ENCODE measurements around the gene IPO5.

Gene IPO5

DNA sequence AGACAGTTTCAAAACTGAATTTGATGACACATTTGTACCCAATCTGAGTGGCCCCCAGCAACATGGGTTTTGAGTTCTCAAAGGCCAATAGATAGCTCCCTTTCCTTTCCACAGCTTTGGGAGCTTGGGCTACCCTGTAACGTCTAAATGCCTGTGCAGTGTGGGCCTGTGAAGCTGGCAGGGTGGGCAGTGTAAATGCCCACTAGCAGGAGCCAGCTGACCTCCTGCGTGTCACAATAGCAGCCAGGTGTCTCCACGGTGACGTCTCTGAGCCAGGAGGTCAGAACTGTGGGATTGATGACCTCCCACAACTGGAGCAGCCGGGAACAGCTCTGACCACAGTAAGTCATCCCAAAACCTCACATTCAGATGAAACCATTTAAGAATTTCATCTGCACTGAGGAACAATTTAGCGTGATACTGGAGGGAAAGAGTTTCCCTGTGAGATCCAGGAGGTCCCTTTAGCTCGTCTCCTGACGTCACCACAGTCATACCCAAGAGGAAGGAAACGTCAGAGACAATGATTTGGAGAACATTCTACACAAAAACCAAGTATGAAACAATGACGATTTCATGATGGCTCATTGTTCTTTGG is at the start of gene IPO5:
Gene IPO5 (plus strand): TSS at position 300 of the 595 bp plus-strand sequence. CDS start 23,022 bp downstream, outside the sequence.
- no peaks in the 10 kb centered on the region for H3K9me3 Mint-ChIP-seq (ENCODE audit: low read depth)
- H3K27me3 Mint-ChIP-seq, result peaks cover 2% of the 10 kb centered on the region
- H3K27ac Mint-ChIP-seq, result no peak within 1 kb of the TSS
- no peak within 1 kb of the TSS for H3K4me3 Mint-ChIP-seq
- H3K36me3 Mint-ChIP-seq, result peaks cover 2% of the 10 kb centered on the region
- no peaks in the 10 kb centered on the region for H3K4me1 Mint-ChIP-seq (ENCODE audit: low read depth)

- H3K4me3 Mint-ChIP-seq, result no peak overlapping the region
- H3K27me3 Mint-ChIP-seq, result peaks cover 22% of the 10 kb centered on the region
- no peaks in the 10 kb centered on the region for H3K4me1 Mint-ChIP-seq (ENCODE audit: low read depth)
- H3K9me3 Mint-ChIP-seq (ENCODE audit: low read depth), result no peaks in the 10 kb centered on the region
- H3K27ac Mint-ChIP-seq, result no peak overlapping the region
- H3K36me3 Mint-ChIP-seq, result no peaks in the 10 kb centered on the region
Observed at GRCh38 chr13:97904059-97904458, 49.4 kb upstream of the IPO5 start.

- no peak overlapping the region for H3K27ac Mint-ChIP-seq
- no peaks in the 10 kb centered on the region for H3K9me3 Mint-ChIP-seq (ENCODE audit: low read depth)
- no peaks in the 10 kb centered on the region for H3K36me3 Mint-ChIP-seq
- H3K4me3 Mint-ChIP-seq, result no peak overlapping the region
- H3K27me3 Mint-ChIP-seq, result peaks cover 15% of the 10 kb centered on the region
- H3K4me1 Mint-ChIP-seq (ENCODE audit: low read depth), result no peaks in the 10 kb centered on the region
Observed at GRCh38 chr13:97905517-97905916, 48.0 kb upstream of the IPO5 start.

- Mint-ChIP-seq H3K4me3 (no peak overlapping the region), H3K27me3 (peaks cover 12% of the 10 kb centered on the region), H3K27ac (no peak overlapping the region), H3K4me1 (ENCODE audit: low read depth) (no peaks in the 10 kb centered on the region), H3K9me3 (ENCODE audit: low read depth) (peaks cover 10% of the 10 kb centered on the region), H3K36me3 (peaks cover 5% of the 10 kb centered on the region)
Observed at GRCh38 chr13:97911311-97912138, 42.0 kb upstream of the IPO5 start.

DNA sequence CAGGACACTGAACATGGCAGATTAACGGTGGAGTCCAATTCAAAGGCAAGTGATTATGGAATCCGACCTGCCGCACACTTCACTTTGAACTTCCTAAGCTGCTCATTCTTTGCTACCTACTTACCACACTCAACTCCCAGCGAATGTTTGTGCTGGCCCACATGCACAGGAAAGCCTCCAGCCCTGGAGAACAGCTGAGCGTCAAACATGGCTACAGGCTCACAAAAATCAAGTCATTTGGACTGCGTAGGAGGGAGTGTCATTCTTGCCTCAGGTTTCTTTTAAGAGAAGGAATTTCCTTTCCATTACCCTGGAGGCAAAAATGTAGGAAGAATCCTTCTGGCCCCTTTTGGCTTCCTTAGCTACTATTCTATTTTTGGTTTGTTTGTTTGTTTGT is 41.3 kb upstream of the IPO5 start:
- Mint-ChIP-seq H3K4me1 (ENCODE audit: low read depth) (no peaks in the 10 kb centered on the region), H3K36me3 (peaks cover 5% of the 10 kb centered on the region), H3K4me3 (no peak overlapping the region), H3K9me3 (ENCODE audit: low read depth) (peaks cover 10% of the 10 kb centered on the region), H3K27me3 (peaks cover 12% of the 10 kb centered on the region), H3K27ac (no peak overlapping the region)

DNA sequence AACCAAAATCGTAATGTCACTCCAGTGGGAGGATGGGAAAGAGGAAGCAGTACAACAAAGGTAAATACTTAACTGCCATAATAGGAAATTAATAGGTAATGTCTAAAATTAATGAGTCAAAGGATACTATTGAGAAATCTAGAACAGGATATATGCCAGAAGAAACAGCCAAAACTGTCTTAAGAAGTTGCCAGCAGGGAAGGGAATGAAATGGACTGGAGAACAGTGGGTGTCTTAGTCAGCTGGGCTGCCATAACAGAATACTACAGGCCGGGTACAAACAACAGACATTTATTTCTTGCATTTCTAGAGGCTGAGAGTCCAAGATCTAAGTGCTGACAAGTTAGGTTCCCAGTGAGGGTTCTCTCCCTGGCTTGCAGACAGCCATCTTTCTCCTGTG is 40.3 kb upstream of the IPO5 start:
- Mint-ChIP-seq H3K4me3 (no peak overlapping the region), H3K4me1 (ENCODE audit: low read depth) (no peaks in the 10 kb centered on the region), H3K9me3 (ENCODE audit: low read depth) (peaks cover 10% of the 10 kb centered on the region)

DNA sequence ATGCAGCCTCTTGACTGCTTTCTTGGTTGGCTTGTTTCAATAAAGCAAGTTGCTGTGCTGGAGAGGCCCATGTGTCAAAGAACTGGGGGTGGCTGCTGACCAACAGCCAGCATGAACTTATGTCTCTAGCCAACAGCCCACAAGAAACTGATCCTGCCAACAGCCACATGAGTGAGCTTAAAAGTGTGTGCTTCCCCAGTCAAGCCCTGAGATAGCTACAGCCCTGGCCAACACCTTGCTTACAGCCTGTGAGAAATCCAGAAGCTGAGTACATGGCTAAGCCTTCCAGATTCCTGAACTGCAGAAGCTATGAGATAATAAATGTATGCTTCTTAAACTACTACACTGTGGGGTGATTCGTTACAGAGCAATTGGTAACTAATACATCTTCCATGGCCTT is 38.9 kb upstream of the IPO5 start:
- no peak overlapping the region for H3K27ac Mint-ChIP-seq
- H3K9me3 Mint-ChIP-seq (ENCODE audit: low read depth), result peaks cover 10% of the 10 kb centered on the region
- peaks cover 6% of the 10 kb centered on the region for H3K27me3 Mint-ChIP-seq
- H3K36me3 Mint-ChIP-seq, result peaks cover 5% of the 10 kb centered on the region
- H3K4me3 Mint-ChIP-seq, result no peak overlapping the region
- no peaks in the 10 kb centered on the region for H3K4me1 Mint-ChIP-seq (ENCODE audit: low read depth)

More for the DNA sequence above, 40.3 kb upstream of the IPO5 start:
- peaks cover 5% of the 10 kb centered on the region for H3K36me3 Mint-ChIP-seq
- no peak overlapping the region for H3K27ac Mint-ChIP-seq
- peaks cover 7% of the 10 kb centered on the region for H3K27me3 Mint-ChIP-seq

DNA sequence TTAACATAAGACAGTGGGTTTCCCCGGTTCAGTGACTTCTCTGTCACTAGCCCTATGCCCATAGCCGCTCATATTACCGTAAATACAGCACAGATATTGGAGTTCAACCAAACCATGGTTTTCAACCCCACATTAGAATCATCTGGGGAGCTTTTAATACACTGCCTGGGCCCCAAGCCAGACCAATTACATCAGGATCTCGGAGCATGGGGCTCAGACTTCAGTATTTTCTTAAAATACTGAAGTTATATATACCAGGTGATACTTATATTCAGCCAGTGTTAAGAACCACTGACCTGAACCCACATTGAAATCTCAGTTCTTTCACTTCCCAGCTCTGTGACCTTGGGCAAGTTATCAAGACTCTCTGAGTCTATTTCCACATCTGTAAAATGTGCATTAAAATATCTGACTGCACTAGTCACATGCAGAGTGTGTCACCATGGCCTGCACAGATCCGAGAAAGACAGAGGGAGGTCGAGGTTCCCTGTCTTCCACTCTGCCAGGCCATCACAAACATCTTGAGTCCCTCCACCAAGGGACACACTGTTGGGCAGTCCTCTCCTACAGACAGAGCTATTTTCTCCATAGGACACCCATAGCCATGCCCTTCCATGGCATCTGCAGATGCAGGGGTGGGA is 32.2 kb upstream of the IPO5 start:
- H3K27ac Mint-ChIP-seq, result no peak overlapping the region
- H3K4me1 Mint-ChIP-seq (ENCODE audit: low read depth), result no peaks in the 10 kb centered on the region
- no peak overlapping the region for H3K4me3 Mint-ChIP-seq
- H3K36me3 Mint-ChIP-seq, result peaks cover under 1% of the 10 kb centered on the region
- no peaks in the 10 kb centered on the region for H3K9me3 Mint-ChIP-seq (ENCODE audit: low read depth)
- peaks cover 4% of the 10 kb centered on the region for H3K27me3 Mint-ChIP-seq

DNA sequence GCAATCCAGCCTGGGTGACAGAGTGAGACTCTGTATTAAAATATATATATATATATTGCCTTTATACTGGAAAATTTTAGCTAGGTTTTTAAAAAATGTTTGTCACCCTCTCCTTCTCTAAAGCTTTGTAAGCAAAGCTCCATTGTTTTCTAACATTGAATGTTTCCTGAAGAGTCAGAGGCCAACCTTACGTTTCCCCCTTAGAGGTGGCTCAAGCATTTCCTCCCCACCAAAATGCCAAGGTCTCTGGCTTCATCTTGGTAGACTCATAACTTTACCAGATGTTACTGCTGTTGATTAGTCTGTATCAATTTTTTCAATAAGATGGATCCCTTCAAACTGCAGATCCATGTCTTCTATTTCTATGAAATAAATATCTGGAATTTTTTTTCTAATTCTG is 25.2 kb upstream of the IPO5 start:
- no peaks in the 10 kb centered on the region for H3K4me1 Mint-ChIP-seq (ENCODE audit: low read depth)
- no peak overlapping the region for H3K4me3 Mint-ChIP-seq
- peaks cover 10% of the 10 kb centered on the region for H3K27me3 Mint-ChIP-seq
- no peak overlapping the region for H3K27ac Mint-ChIP-seq
- no peaks in the 10 kb centered on the region for H3K36me3 Mint-ChIP-seq
- no peaks in the 10 kb centered on the region for H3K9me3 Mint-ChIP-seq (ENCODE audit: low read depth)

DNA sequence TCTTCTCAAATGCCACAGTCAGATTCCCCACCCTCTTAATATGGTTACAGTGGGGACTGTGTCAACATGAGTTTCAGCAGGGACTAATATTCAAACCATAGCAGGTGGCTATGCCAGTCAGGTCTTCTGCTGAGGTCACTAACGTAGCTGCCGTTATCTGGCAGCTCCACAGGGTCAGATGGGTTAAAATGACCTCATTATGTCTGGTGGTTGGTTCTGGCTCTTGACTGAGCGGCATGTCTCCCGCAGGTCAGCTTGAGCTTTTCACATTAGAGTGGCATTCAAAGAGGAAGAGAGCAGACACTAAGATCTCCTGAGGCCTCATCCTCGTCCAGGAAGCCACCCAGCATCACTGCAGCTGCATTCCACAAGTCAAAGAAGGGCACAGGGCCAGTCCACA is 21.4 kb upstream of the IPO5 start:
- Mint-ChIP-seq H3K4me1 (ENCODE audit: low read depth) (no peaks in the 10 kb centered on the region), H3K4me3 (no peak overlapping the region), H3K9me3 (ENCODE audit: low read depth) (no peaks in the 10 kb centered on the region), H3K36me3 (no peaks in the 10 kb centered on the region), H3K27me3 (peaks cover 15% of the 10 kb centered on the region), H3K27ac (no peak overlapping the region)

GRCh38 chr13:97932647-97933046 is 20.8 kb upstream of the IPO5 start:
- Mint-ChIP-seq H3K36me3 (no peaks in the 10 kb centered on the region), H3K9me3 (ENCODE audit: low read depth) (no peaks in the 10 kb centered on the region), H3K27ac (no peak overlapping the region), H3K4me1 (ENCODE audit: low read depth) (no peaks in the 10 kb centered on the region), H3K27me3 (peaks cover 17% of the 10 kb centered on the region), H3K4me3 (no peak overlapping the region)

DNA sequence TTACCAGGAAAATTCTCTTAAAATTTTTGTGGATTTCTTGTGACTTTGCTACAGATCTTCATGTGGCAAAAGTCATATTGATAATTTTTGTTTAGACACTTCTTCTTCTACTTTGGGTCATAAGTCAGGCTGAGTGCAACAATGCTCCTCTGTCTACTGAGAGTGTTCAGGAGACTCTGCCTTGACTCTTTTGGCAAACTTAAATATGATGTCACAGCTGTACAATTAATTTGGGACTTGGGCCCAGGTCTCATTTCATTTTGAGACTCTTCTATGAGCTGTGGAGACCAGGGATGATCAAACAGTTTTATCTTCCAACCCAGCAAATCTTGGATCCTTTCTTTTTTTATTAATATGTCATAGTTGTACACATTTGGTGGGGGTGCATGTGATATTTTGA is 19.7 kb upstream of the IPO5 start:
- Mint-ChIP-seq H3K27me3 (peaks cover 20% of the 10 kb centered on the region), H3K27ac (no peak overlapping the region), H3K4me3 (no peak overlapping the region), H3K9me3 (ENCODE audit: low read depth) (no peaks in the 10 kb centered on the region), H3K4me1 (ENCODE audit: low read depth) (no peaks in the 10 kb centered on the region), H3K36me3 (no peaks in the 10 kb centered on the region)

DNA sequence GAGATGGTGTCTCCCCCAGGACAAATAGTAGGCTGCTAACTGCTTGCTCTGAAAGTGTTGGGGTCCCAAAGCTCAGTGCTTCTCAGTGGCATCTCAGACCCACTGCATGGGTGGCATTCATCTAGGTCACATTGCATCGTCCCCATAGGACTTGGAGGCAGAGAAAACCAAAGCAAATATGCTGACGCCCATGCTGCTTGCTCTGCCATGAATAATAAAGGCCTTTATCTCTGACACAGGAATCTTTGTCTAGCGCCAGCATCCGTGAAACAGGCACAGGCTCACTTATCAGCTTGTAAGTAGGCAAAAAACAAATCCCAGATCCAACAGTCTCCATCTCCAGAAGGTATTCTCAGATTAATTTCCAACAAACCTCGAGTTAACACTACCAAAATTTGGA is 18.9 kb upstream of the IPO5 start:
- Mint-ChIP-seq H3K4me1 (ENCODE audit: low read depth) (no peaks in the 10 kb centered on the region), H3K27ac (no peak overlapping the region), H3K27me3 (peaks cover 20% of the 10 kb centered on the region), H3K36me3 (no peaks in the 10 kb centered on the region), H3K4me3 (no peak overlapping the region), H3K9me3 (ENCODE audit: low read depth) (no peaks in the 10 kb centered on the region)

GRCh38 chr13:97935071-97935470 is 18.4 kb upstream of the IPO5 start:
- Mint-ChIP-seq H3K36me3 (no peaks in the 10 kb centered on the region), H3K4me1 (ENCODE audit: low read depth) (no peaks in the 10 kb centered on the region), H3K27ac (no peak overlapping the region), H3K4me3 (no peak overlapping the region), H3K9me3 (ENCODE audit: low read depth) (no peaks in the 10 kb centered on the region), H3K27me3 (peaks cover 20% of the 10 kb centered on the region)

- Mint-ChIP-seq H3K4me3 (no peak overlapping the region), H3K4me1 (ENCODE audit: low read depth) (no peaks in the 10 kb centered on the region), H3K27me3 (peaks cover 17% of the 10 kb centered on the region), H3K27ac (no peak overlapping the region), H3K9me3 (ENCODE audit: low read depth) (no peaks in the 10 kb centered on the region), H3K36me3 (no peaks in the 10 kb centered on the region)
Observed at GRCh38 chr13:97936036-97936435, 17.4 kb upstream of the IPO5 start.
